Tibial nerve (tissue), 4 donors: ENCODE measurements around the gene MGAT2. TPM values are rescaled to one million over a fixed set of nuclear protein-coding genes. Genes with fewer than 3 reads are reported as not detected.
"Not testable (repeated sequence)": the region's sequence is repeated elsewhere in the genome, so short reads cannot be mapped to it uniquely, and the experiment has no call there.

Experiments
- DNase-seq, 2 donors: peaks; one replicate each; pipeline ENCODE4 v3.0.0-alpha.2; 2019; ENCODE audit warnings: low spot score in 2 of 2
- H3K27ac ChIP-seq, 4 donors: fragments of 200-600 bp; sonication (generic) in 3 of 4; one replicate each; pipeline ENCODE4 v1.5.1; 2017 to 2019; ENCODE audit warnings: mild to moderate bottlenecking in 1 of 4
- H3K27me3 ChIP-seq, 2 donors: fragments of 200-600 bp; sonication (generic) in 1 of 2; one replicate each; pipeline versions ENCODE4 v1.5.1 to v1.6.0; 2017 to 2019
- H3K36me3 ChIP-seq, 3 donors: fragments of 200-600 bp; sonication (generic); one replicate each; pipeline ENCODE4 v1.5.1; 2018 to 2019
- H3K4me1 ChIP-seq, 4 donors: fragments of 200-600 bp; sonication (generic) in 3 of 4; one replicate each; pipeline ENCODE4 v1.5.1; 2017 to 2019
- H3K4me3 ChIP-seq, 4 donors: fragments of 200-600 bp; sonication (generic) in 3 of 4; one replicate each; pipeline ENCODE4 v1.5.1; 2017 to 2019; ENCODE audit warnings: mild to moderate bottlenecking in 1 of 4, moderate library complexity in 1 of 4
- H3K9me3 ChIP-seq, 4 donors: fragments of 200-600 bp; sonication (generic) in 3 of 4; one replicate each; pipeline ENCODE4 v1.5.1; 2017 to 2019
- EP300 ChIP-seq, 2 donors: sonication (generic); formaldehyde crosslinking; IDR thresholded peaks; one replicate each; pipeline ENCODE4 v1.6.1; 2017; ENCODE audit warnings: antibody characterized with exemption in 2 of 2, mild to moderate bottlenecking in 1 of 2
- POLR2A ChIP-seq, 2 donors: fragments of 450-650 bp; IDR thresholded peaks; one replicate each; pipeline ENCODE4 v1.6.1; 2017; ENCODE audit warnings: antibody characterized with exemption in 2 of 2, mild to moderate bottlenecking in 2 of 2, moderate library complexity in 2 of 2
- WGBS, 2 donors: methylation state at CpG; one replicate each; pipeline ENCODE4 v1.1.5; 2018; 5-methylcytosine and 5-hydroxymethylcytosine counted together
- total RNA-seq, 4 donors: library from RNA; depleted of rRNA; stranded (reverse); fragments of >200 nt; gene quantifications; one replicate each; pipeline ENCODE4 v1.1.0, GENCODE V29; 2016
- TF ChIP-seq, protein P1 (sequence below), 5 experiments: fragments of 200-600 bp in 3 of 5; fragments of 450-650 bp in 2 of 5; sonication (generic) in 3 of 5; IDR thresholded peaks; one replicate each; pipeline ENCODE4 v1.5.1; 2016 to 2019; ENCODE audit warnings: antibody characterized with exemption in 5 of 5, mild to moderate bottlenecking in 3 of 5, moderate library complexity in 2 of 5

The MGAT2 gene
- total RNA-seq, 4 donors from 2014 or later, result 21.0 to 24.3 (median 23.8) TPM

DNA sequence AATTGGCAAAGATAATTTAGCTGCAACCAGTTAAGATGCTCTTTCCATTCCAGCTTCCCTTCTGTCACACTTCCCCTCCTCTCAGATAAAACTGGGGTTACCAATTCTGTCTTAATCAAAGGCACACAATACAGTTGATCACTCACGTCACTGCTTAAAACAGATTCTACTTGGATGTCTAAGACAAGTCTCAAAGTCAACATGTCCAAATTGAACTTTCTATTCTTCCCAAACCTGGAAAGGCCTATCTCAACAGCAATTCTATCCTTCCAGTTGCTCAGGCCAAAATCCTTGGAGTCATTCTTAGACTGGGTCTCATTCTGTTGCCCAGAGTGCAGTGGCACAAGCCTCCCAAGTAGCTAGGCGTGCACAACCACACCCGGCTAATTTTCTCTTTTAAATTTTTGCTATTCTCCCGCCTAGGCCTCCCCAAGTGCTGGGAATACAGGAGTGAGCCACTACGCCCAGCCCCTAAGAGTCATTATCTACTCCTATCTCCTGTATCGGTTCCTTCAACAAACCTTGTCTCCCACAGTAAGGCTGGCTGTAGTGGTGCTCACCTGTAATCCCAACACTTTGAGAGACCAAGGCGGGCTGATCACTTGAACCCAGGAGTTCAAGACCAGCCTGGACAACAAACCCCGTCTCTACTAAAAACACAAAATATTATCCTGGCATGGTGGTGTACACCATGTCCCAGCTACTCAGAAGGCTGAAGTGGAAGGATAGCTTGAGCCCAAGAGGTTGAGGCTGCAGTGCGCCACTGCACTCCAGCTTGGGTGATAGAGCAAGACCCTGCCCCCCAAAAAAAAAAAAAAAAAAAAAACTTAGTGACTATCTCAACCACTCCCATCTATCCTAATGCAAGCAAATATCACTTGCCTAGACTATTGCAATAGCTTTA, 39.1 kb upstream of the MGAT2 start:
- peaks cover 0 to 35% (median 21%) of the 10 kb centered on the region in 4 donors for H3K4me1 ChIP-seq

GRCh38 chr14:49582113-49582977, 38.3 kb upstream of the MGAT2 start:
- peaks cover 0 to 32% (median 7%) of the 10 kb centered on the region in 3 donors for H3K36me3 ChIP-seq
- no peak for DNase-seq
- H3K27me3 ChIP-seq, result no peaks in the 10 kb centered on the region
- no peak overlapping the region for H3K4me3 ChIP-seq
- no peak overlapping the region for H3K27ac ChIP-seq
- peaks cover 0 to 35% (median 21%) of the 10 kb centered on the region in 4 donors for H3K4me1 ChIP-seq
- no peaks in the 10 kb centered on the region for H3K9me3 ChIP-seq
- TF ChIP-seq POLR2A (IDR thresholded peaks at IDR 0.05) (no peak), EP300 (IDR thresholded peaks at IDR 0.05) (no peak)
- TF ChIP-seq, protein P1, sequence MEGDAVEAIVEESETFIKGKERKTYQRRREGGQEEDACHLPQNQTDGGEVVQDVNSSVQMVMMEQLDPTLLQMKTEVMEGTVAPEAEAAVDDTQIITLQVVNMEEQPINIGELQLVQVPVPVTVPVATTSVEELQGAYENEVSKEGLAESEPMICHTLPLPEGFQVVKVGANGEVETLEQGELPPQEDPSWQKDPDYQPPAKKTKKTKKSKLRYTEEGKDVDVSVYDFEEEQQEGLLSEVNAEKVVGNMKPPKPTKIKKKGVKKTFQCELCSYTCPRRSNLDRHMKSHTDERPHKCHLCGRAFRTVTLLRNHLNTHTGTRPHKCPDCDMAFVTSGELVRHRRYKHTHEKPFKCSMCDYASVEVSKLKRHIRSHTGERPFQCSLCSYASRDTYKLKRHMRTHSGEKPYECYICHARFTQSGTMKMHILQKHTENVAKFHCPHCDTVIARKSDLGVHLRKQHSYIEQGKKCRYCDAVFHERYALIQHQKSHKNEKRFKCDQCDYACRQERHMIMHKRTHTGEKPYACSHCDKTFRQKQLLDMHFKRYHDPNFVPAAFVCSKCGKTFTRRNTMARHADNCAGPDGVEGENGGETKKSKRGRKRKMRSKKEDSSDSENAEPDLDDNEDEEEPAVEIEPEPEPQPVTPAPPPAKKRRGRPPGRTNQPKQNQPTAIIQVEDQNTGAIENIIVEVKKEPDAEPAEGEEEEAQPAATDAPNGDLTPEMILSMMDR (IDR thresholded peaks at IDR 0.05), result no peak
- WGBS, 2 donors, result 89 to 92% methylated on average over 4 of the region's 4 CpGs

More for the DNA sequence above, 39.1 kb upstream of the MGAT2 start:
- Histone ChIP-seq H3K4me3 (no peak overlapping the region), H3K27me3 (no peaks in the 10 kb centered on the region), H3K36me3 (peaks cover 0 to 41% (median 7%) of the 10 kb centered on the region in 3 donors), H3K9me3 (no peaks in the 10 kb centered on the region), H3K27ac (no peak overlapping the region)
- TF ChIP-seq POLR2A (IDR thresholded peaks at IDR 0.05) (no peak), EP300 (IDR thresholded peaks at IDR 0.05) (no peak)
- TF ChIP-seq, protein P1 (IDR thresholded peaks at IDR 0.05), result no peak
- 74% methylated on average over 9 of the region's 9 CpGs for WGBS, 2 donors
- no peak for DNase-seq

- H3K9me3 ChIP-seq, result no peaks in the 10 kb centered on the region
- H3K36me3 ChIP-seq, result peaks cover 0 to 27% (median 7%) of the 10 kb centered on the region in 3 donors
- H3K4me3 ChIP-seq, result no peak overlapping the region
- 84 to 90% methylated on average over 6 of the region's 6 CpGs for WGBS, 2 donors
- TF ChIP-seq, protein P1 (IDR thresholded peaks at IDR 0.05), result no peak
- TF ChIP-seq POLR2A (IDR thresholded peaks at IDR 0.05), result no peak
- H3K27me3 ChIP-seq, result no peaks in the 10 kb centered on the region
- DNase-seq, result no peak
- H3K27ac ChIP-seq, result no peak overlapping the region
- peaks cover 0 to 35% (median 21%) of the 10 kb centered on the region in 4 donors for H3K4me1 ChIP-seq
Measured at GRCh38 chr14:49583629-49584028, 37.0 kb upstream of the MGAT2 start.

- H3K27me3 ChIP-seq, result no peaks in the 10 kb centered on the region
- no peaks in the 10 kb centered on the region for H3K9me3 ChIP-seq
- H3K4me3 ChIP-seq, result no peak overlapping the region
- no peak for TF ChIP-seq POLR2A (IDR thresholded peaks at IDR 0.05)
- TF ChIP-seq, protein P1 (IDR thresholded peaks at IDR 0.05), result no peak
- no peak for TF ChIP-seq EP300 (IDR thresholded peaks at IDR 0.05)
- WGBS, 2 donors, result 93 to 97% methylated on average over 11 of the region's 11 CpGs
- H3K36me3 ChIP-seq, result peaks cover 0 to 27% (median 7%) of the 10 kb centered on the region in 3 donors
- H3K4me1 ChIP-seq, result peaks cover 0 to 35% (median 21%) of the 10 kb centered on the region in 4 donors
- no peak overlapping the region for H3K27ac ChIP-seq
- DNase-seq, result no peak
Measured at GRCh38 chr14:49584058-49584457, 36.5 kb upstream of the MGAT2 start.

DNA sequence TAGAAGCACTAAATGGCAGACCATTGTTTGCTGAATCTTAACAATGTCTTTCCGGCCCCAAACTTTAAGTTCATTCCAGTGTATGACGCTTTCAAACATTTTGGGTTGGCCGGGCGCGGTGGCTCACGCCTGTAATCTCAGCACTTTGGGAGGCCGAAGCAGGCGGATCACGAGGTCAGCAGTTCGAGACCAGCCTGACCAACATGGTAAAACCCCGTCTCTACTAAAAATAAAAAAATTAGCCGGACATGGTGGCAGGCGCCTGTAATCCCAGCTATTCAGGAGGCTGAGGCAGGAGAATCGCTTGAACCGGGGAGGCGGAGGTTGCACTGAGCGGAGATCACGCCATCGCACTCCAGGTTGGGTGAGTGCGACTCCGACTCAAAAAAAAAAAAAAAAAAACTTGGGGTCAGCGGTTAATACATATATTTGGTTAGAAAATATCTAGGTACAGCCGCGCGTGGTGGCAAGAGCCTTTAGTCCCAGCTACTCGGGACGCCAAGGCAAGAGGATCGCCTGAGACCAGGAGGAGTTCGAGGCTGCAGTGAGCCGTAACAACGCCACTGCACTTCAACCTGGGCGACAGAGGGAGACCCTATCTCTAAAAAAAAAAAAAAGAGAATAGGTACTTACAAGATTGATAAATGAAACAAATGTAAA, 35.5 kb upstream of the MGAT2 start:
- WGBS, 2 donors, result 14 to 19% methylated on average over 32 of the region's 32 CpGs
- H3K27ac ChIP-seq, result peak overlapping the region in 3 of 4 donors; percentile 91 to 97 (median 93)
- DNase-seq, result not testable (repeated sequence)

More for the DNA sequence above, 35.5 kb upstream of the MGAT2 start:
- not testable (repeated sequence) for H3K27me3 ChIP-seq, H3K9me3 ChIP-seq
- peaks cover 0 to 35% (median 21%) of the 10 kb centered on the region in 4 donors for H3K4me1 ChIP-seq
- H3K36me3 ChIP-seq, result peaks cover 0 to 27% (median 7%) of the 10 kb centered on the region in 3 donors
- peak overlapping the region; percentile 71 to 89 (median 83) for H3K4me3 ChIP-seq
